Heart left ventricle (tissue), 13 donors: ENCODE measurements around the gene CYB561D1.

Source experiments
- POLR2A ChIP-seq, 2 donors: fragments of 450-650 bp; IDR thresholded peaks; one replicate each; pipeline ENCODE4 v1.6.1; 2017; ENCODE audit warnings: antibody characterized with exemption in 2 of 2, mild to moderate bottlenecking in 2 of 2, moderate library complexity in 2 of 2
- TF ChIP-seq, protein P1 (sequence below), 12 donors: fragments of 200-600 bp; sonication (generic) in 4 of 12; IDR thresholded peaks; one replicate each; pipeline versions ENCODE4 v1.5.0 to v1.8.0; 2018 to 2022; ENCODE audit warnings: antibody characterized with exemption in 12 of 12, mild to moderate bottlenecking in 5 of 12
- donor health status: ischemic (EF 13 %, LVEDD 7.1; RV severe dilation, severe dysfunction).
- donor health status: DM: no; HTN: yes; CAD: no.
- donor health status: DM: no; HTN: no; CAD: no.
- donor health status: ischemic (EF 25% LVEDD 6.9; RV normal size, moderate dysfunction).
- donor health status: ischemic (EF 25% LVEDD 5.7; RV mildly dilated, moderate dysfunction).
- donor health status: ischemic (EF 35%, LVEDD 5.7; RV mildly dilated, moderate dysfunction).
- donor health status: nonischemic (EF 11% LVEDD 7.7; RV severe dilation, severe dysfunction).
- donor health status: DM: yes; HTN: yes; CAD: no.
- donor health status: PGD.
- donor health status: ischemic (EF 29% LVEDD 5.4; RV normal size, mild dysfunction).
- donor health status: nonischemic (EF 23%, LVEDD 6.1; RV moderate dilation, normal function).

DNA sequence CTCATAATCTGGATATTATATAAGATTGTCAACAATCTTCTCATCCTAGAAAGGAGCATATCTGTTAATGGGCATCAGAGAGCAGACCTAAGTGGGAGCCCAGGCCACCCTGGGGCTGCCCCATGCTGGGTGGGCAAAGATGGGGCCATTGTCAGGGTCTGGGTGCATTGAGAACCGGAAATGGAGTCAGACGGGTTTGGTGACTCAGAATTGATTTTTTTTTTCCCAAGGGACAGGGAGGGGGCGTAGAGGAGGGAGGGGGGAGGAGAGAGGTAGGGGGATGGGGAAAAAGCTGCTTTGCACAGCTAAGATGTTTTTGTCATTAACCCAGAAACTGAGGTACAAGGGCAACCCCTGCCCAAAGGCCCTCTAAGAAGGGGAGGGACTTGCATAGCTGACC, 8.9 kb upstream of the CYB561D1 start:
- no peak for TF ChIP-seq POLR2A (IDR thresholded peaks at IDR 0.05)
- TF ChIP-seq, protein P1, sequence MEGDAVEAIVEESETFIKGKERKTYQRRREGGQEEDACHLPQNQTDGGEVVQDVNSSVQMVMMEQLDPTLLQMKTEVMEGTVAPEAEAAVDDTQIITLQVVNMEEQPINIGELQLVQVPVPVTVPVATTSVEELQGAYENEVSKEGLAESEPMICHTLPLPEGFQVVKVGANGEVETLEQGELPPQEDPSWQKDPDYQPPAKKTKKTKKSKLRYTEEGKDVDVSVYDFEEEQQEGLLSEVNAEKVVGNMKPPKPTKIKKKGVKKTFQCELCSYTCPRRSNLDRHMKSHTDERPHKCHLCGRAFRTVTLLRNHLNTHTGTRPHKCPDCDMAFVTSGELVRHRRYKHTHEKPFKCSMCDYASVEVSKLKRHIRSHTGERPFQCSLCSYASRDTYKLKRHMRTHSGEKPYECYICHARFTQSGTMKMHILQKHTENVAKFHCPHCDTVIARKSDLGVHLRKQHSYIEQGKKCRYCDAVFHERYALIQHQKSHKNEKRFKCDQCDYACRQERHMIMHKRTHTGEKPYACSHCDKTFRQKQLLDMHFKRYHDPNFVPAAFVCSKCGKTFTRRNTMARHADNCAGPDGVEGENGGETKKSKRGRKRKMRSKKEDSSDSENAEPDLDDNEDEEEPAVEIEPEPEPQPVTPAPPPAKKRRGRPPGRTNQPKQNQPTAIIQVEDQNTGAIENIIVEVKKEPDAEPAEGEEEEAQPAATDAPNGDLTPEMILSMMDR (IDR thresholded peaks at IDR 0.05): no peak
